Common myeloid progenitor, CD34-positive (primary cell): Measurements from ENCODE around the gene RALY.

Experiments used
- CTCF ChIA-PET: fragments of 350-600 bp; sonication (Branson Sonifier 250); formaldehyde crosslinking; loops from one replicate; lab custom pipeline; 2021; ENCODE audit warnings: antibody characterized with exemption; lab: Charles Lee
- POLR2A ChIA-PET: fragments of 350-600 bp; sonication (Branson Sonifier 250); formaldehyde crosslinking; loops from one replicate; lab custom pipeline; 2021; ENCODE audit warnings: antibody characterized with exemption; lab: Charles Lee
- DNase-seq, 3 donors: peaks; one replicate each; pipeline versions ENCODE4 v3.0.0 to v3.0.0-alpha.2; 2013
- H3K27ac ChIP-seq, 2 experiments: 1 replicate in 1 of 2; 2 replicates in 1 of 2; pipeline ENCODE4 v1.7.0; 2013; ENCODE audit warnings: inconsistent platforms in 2 of 2, low read length in 2 of 2, mild to moderate bottlenecking in 2 of 2, low read depth in 1 of 2, moderate library complexity in 1 of 2; ENCODE audit not compliant: severe bottlenecking in 2 of 2, insufficient read depth in 1 of 2, poor library complexity in 1 of 2
- H3K27me3 ChIP-seq, 5 experiments: replicated peaks in 2 of 5; 1 replicate in 3 of 5; 2 replicates in 2 of 5; pipeline versions ENCODE4 v1.6.1 to v1.7.0; 2013; ENCODE audit warnings: low read length in 4 of 5, mild to moderate bottlenecking in 2 of 5, moderate library complexity in 2 of 5, inconsistent platforms in 1 of 5; ENCODE audit not compliant: insufficient read depth in 5 of 5, control insufficient read depth in 4 of 5
- H3K36me3 ChIP-seq, 4 experiments: 1 replicate in 2 of 4; 2 replicates in 2 of 4; pipeline versions ENCODE4 v1.6.1 to v1.7.0; 2013; ENCODE audit warnings: low read length in 3 of 4, control low read depth in 1 of 4, mild to moderate bottlenecking in 1 of 4; ENCODE audit not compliant: control insufficient read depth in 4 of 4, insufficient read depth in 4 of 4
- H3K4me1 ChIP-seq, 4 experiments: 1 replicate in 3 of 4; 2 replicates in 1 of 4; pipeline versions ENCODE4 v1.6.1 to v1.7.1; 2013; ENCODE audit warnings: low read length in 3 of 4, mild to moderate bottlenecking in 3 of 4, control low read depth in 1 of 4, inconsistent platforms in 1 of 4, moderate library complexity in 1 of 4; ENCODE audit not compliant: control insufficient read depth in 4 of 4, insufficient read depth in 4 of 4; ENCODE audit errors: control extremely low read depth in 1 of 4
- H3K4me3 ChIP-seq, 7 experiments: 1 replicate in 4 of 7; 2 replicates in 3 of 7; pipeline versions ENCODE4 v1.5.1 to v1.7.0; 2013; ENCODE audit warnings: mild to moderate bottlenecking in 7 of 7, low read length in 6 of 7, moderate library complexity in 6 of 7, inconsistent platforms in 2 of 7, low read depth in 2 of 7, control low read depth in 1 of 7; ENCODE audit not compliant: insufficient read depth in 4 of 7, control insufficient read depth in 1 of 7; ENCODE audit errors: extremely low read depth in 1 of 7
- H3K9me3 ChIP-seq, 5 experiments: 1 replicate in 4 of 5; 2 replicates in 1 of 5; pipeline versions ENCODE4 v1.6.1 to v1.7.1; 2013; ENCODE audit warnings: low read length in 4 of 5, mild to moderate bottlenecking in 2 of 5, inconsistent platforms in 1 of 5, low read depth in 1 of 5, moderate library complexity in 1 of 5; ENCODE audit not compliant: control insufficient read depth in 4 of 5, insufficient read depth in 2 of 5; ENCODE audit errors: control extremely low read depth in 1 of 5
- WGBS: methylation state at CpG from one replicate; pipeline ENCODE4 v1.1.5; 2013; ENCODE audit not compliant: insufficient coverage; 5-methylcytosine and 5-hydroxymethylcytosine counted together

The RALY gene

GRCh38 chr20:34070079-34070439 lies 76.3 kb downstream of the RALY start:
- H3K9me3 ChIP-seq: no peaks in the 10 kb centered on the region
- no peak for DNase-seq
- peaks cover 0 to 9% (median 4%) of the 10 kb centered on the region in 4 experiments for H3K4me1 ChIP-seq
- no peaks in the 10 kb centered on the region for H3K27me3 ChIP-seq
- ChIA-PET CTCF (interaction anchor here (0.7 to 5.8 kb wide), 24 partner anchors 8 to 277 kb away, joined by 3 to 53 read pairs (median 4); no protein-coding TSS in a partner anchor), POLR2A (no interaction called here)
- no CpG with 5 or more reads among the region's 3 CpGs for WGBS
- H3K36me3 ChIP-seq: peaks cover 6 to 44% (median 29%) of the 10 kb centered on the region in 4 experiments
- H3K4me3 ChIP-seq: no peak overlapping the region
- H3K27ac ChIP-seq: no peak overlapping the region

GRCh38 chr20:34070859-34071258 lies 77.1 kb downstream of the RALY start:
- 81% methylated on average over 4 of the region's 8 CpGs for WGBS
- CTCF ChIA-PET: interaction anchor here (1.1 to 5.8 kb wide), 8 partner anchors 7 to 278 kb away, joined by 3 to 53 read pairs (median 10); no protein-coding TSS in a partner anchor
- Histone ChIP-seq H3K4me1 (peaks cover 0 to 9% (median 4%) of the 10 kb centered on the region in 4 experiments), H3K9me3 (no peaks in the 10 kb centered on the region), H3K27me3 (no peaks in the 10 kb centered on the region), H3K36me3 (peaks cover 7 to 44% (median 32%) of the 10 kb centered on the region in 4 experiments), H3K27ac (no peak overlapping the region), H3K4me3 (no peak overlapping the region)
- POLR2A ChIA-PET: no interaction called here
- no peak for DNase-seq

GRCh38 chr20:34072076-34072475 lies 78.4 kb downstream of the RALY start:
- CTCF ChIA-PET: interaction anchor here (0.8 to 5.8 kb wide), 5 partner anchors 10 to 279 kb away, joined by 3 to 53 read pairs (median 5); no protein-coding TSS in a partner anchor

GRCh38 chr20:34072778-34073177 lies 79.1 kb downstream of the RALY start:
- CTCF ChIA-PET: interaction anchor here (1.0 to 5.8 kb wide), 4 partner anchors 10 to 280 kb away, joined by 3 to 53 read pairs (median 7); no protein-coding TSS in a partner anchor

More at GRCh38 chr20:34072076-34072475, 78.4 kb downstream of the RALY start:
- no peak overlapping the region for H3K27ac ChIP-seq
- H3K4me3 ChIP-seq: no peak overlapping the region
- peaks cover 0 to 9% (median 4%) of the 10 kb centered on the region in 4 experiments for H3K4me1 ChIP-seq
- no peaks in the 10 kb centered on the region for H3K9me3 ChIP-seq
- 100% methylated on average over 5 of the region's 8 CpGs for WGBS
- no peaks in the 10 kb centered on the region for H3K27me3 ChIP-seq
- DNase-seq: no peak
- POLR2A ChIA-PET: no interaction called here
- H3K36me3 ChIP-seq: peaks cover 8 to 55% (median 40%) of the 10 kb centered on the region in 4 experiments

GRCh38 chr20:34074101-34074760 lies 80.5 kb downstream of the RALY start:
- POLR2A ChIA-PET: no interaction called here
- Histone ChIP-seq H3K9me3 (no peaks in the 10 kb centered on the region), H3K4me1 (peaks cover 0 to 3% (median 1%) of the 10 kb centered on the region in 4 experiments), H3K4me3 (no peak overlapping the region), H3K27me3 (no peaks in the 10 kb centered on the region), H3K36me3 (peaks cover 14 to 76% (median 57%) of the 10 kb centered on the region in 4 experiments), H3K27ac (no peak overlapping the region)
- 100% methylated on average over 2 of the region's 7 CpGs for WGBS
- DNase-seq: no peak
- CTCF ChIA-PET: interaction anchor here (0.9 to 1.5 kb wide), 5 partner anchors 19 to 282 kb away, joined by 3 to 4 read pairs (median 3); no protein-coding TSS in a partner anchor

More at GRCh38 chr20:34072778-34073177, 79.1 kb downstream of the RALY start:
- DNase-seq: no peak
- WGBS: no CpG with 5 or more reads among the region's 1 CpG
- H3K27ac ChIP-seq: no peak overlapping the region
- peaks cover 8 to 62% (median 45%) of the 10 kb centered on the region in 4 experiments for H3K36me3 ChIP-seq
- POLR2A ChIA-PET: no interaction called here
- no peaks in the 10 kb centered on the region for H3K27me3 ChIP-seq
- no peak overlapping the region for H3K4me3 ChIP-seq
- peaks cover 0 to 9% (median 4%) of the 10 kb centered on the region in 4 experiments for H3K4me1 ChIP-seq
- H3K9me3 ChIP-seq: no peaks in the 10 kb centered on the region

GRCh38 chr20:34075647-34076046 lies 81.9 kb downstream of the RALY start:
- no peak for DNase-seq
- WGBS: 99% methylated on average over 13 of the region's 16 CpGs
- Histone ChIP-seq H3K36me3 (peaks cover 14 to 90% (median 68%) of the 10 kb centered on the region in 4 experiments), H3K27me3 (no peaks in the 10 kb centered on the region), H3K4me3 (no peak overlapping the region), H3K27ac (no peak overlapping the region), H3K4me1 (no peaks in the 10 kb centered on the region), H3K9me3 (no peaks in the 10 kb centered on the region)
- ChIA-PET POLR2A (no interaction called here), CTCF (no interaction called here)

GRCh38 chr20:34076952-34077351 lies 83.2 kb downstream of the RALY start:
- no peak overlapping the region for H3K4me3 ChIP-seq
- DNase-seq: no peak
- H3K27ac ChIP-seq: no peak overlapping the region
- POLR2A ChIA-PET: interaction anchor here (0.6 kb wide), 1 partner anchor 35 kb away, joined by 3 read pairs; the partner anchor contains the start of gene EIF2S2
- H3K36me3 ChIP-seq: peaks cover 14 to 95% (median 73%) of the 10 kb centered on the region in 4 experiments
- no peaks in the 10 kb centered on the region for H3K4me1 ChIP-seq
- WGBS: 90% methylated on average over 16 of the region's 20 CpGs
- CTCF ChIA-PET: interaction anchor here (1.0 to 2.8 kb wide), 4 partner anchors 8 to 162 kb away, joined by 3 to 20 read pairs (median 4); no protein-coding TSS in a partner anchor
- H3K27me3 ChIP-seq: no peaks in the 10 kb centered on the region
- no peaks in the 10 kb centered on the region for H3K9me3 ChIP-seq
